Thoracic aorta (tissue), 2 donors: Measurements from ENCODE around the gene BET1. TPM values are rescaled to one million over a fixed set of nuclear protein-coding genes. Genes with fewer than 3 reads are reported as not detected.

Experiments
- ATAC-seq: fragments of 150-250 bp; one replicate; pipeline ENCODE4 v1.8.0; 2017; ENCODE audit warnings: low read depth; ENCODE audit not compliant: insufficient number of reproducible peaks, low FRiP score
- DNase-seq: peaks from one replicate; pipeline ENCODE4 v3.0.0-alpha.2; 2020; ENCODE audit warnings: low spot score
- H3K27ac ChIP-seq, 2 donors: fragments of 200-600 bp; sonication (generic); 1 replicate in 1 of 2; 2 replicates in 1 of 2; pipeline ENCODE4 v1.5.1; 2016; ENCODE audit warnings: mild to moderate bottlenecking in 2 of 2, moderate library complexity in 2 of 2
- H3K27me3 ChIP-seq: fragments of 200-600 bp; sonication (generic); replicated peaks from 2 replicates; pipeline ENCODE4 v1.6.0; 2016; ENCODE audit warnings: mild to moderate bottlenecking; ENCODE audit not compliant: insufficient read depth
- H3K36me3 ChIP-seq: fragments of 200-600 bp; sonication (generic); one replicate; pipeline ENCODE4 v1.5.1; 2016
- H3K4me1 ChIP-seq, 2 donors: fragments of 200-600 bp; sonication (generic); 1 replicate in 1 of 2; 2 replicates in 1 of 2; pipeline versions ENCODE4 v1.5.1 to v1.6.0; 2016; ENCODE audit warnings: low read depth in 2 of 2, mild to moderate bottlenecking in 1 of 2; ENCODE audit not compliant: control insufficient read depth in 1 of 2
- H3K4me3 ChIP-seq: fragments of 200-600 bp; sonication (generic); 2 replicates; pipeline ENCODE4 v1.5.1; 2016; ENCODE audit warnings: mild to moderate bottlenecking
- H3K9me3 ChIP-seq: fragments of 200-600 bp; sonication (generic); 2 replicates; pipeline ENCODE4 v1.5.1; 2016
- CTCF ChIP-seq: fragments of 200-600 bp; sonication (generic); IDR thresholded peaks from one replicate; pipeline ENCODE4 v1.5.1; 2019; ENCODE audit warnings: antibody characterized with exemption
- total RNA-seq, 2 donors: library from RNA; depleted of rRNA; stranded (reverse); fragments of >200 nt; gene quantifications; one replicate each; pipeline versions ENCODE4 v1.1.0 to v1.2.3, GENCODE V29; 2016

Gene BET1
- total RNA-seq, 2 donors from 2014 or later: 8.3 to 10.8 TPM

DNA sequence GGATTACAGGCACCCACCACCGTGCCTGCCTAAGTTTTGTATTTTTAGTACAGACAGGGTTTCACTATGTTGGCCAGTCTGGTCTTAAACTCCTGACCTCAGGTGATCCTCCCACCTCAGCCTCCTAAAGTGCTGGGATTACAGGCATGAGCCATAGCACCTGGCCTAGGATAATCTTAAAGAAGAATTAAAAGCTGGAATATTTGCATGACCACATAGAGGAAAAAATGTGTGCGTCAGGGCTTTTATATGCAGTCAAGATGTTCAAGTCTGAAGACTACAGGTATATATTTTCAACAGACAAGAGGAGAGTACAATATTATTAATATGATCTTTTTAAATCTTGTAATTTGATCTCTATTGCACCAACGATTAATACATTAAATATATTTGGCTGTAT, 43.2 kb downstream of the BET1 start:
- no peak overlapping the region for H3K4me3 ChIP-seq
- ATAC-seq (no peak), DNase-seq (no peak)
- no peak overlapping the region for H3K27ac ChIP-seq
- no peaks in the 10 kb centered on the region for H3K27me3 ChIP-seq
- H3K9me3 ChIP-seq: no peaks in the 10 kb centered on the region
- TF ChIP-seq CTCF: no peak
- H3K4me1 ChIP-seq: no peaks in the 10 kb centered on the region
- no peaks in the 10 kb centered on the region for H3K36me3 ChIP-seq

DNA sequence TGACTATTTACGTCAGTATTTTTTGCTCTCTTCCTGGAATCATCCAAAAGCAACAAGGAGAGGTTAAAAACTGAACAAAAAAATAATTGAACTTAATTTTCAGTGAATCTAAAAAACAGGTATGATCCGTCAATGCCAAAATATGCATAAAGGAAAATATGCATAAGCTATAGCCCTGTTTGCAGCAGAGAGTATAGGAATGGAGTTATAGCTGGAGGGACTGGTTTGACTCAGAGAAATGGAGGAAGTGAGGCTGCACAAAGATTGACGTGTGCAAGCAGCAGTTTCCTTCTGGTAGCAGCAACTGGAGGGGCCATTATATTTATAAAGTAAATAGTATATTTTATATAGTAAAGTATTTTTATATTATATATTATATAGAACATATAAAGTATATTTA, 45.5 kb downstream of the BET1 start:
- no peak overlapping the region for H3K4me3 ChIP-seq
- TF ChIP-seq CTCF: no peak

GRCh38 chr7:93958216-93958615, 45.9 kb downstream of the BET1 start:
- no peak for TF ChIP-seq CTCF
- ATAC-seq (no peak), DNase-seq (no peak)

More for the DNA sequence above, 45.5 kb downstream of the BET1 start:
- ATAC-seq: no peak
- Histone ChIP-seq H3K27ac (no peak overlapping the region), H3K36me3 (no peaks in the 10 kb centered on the region), H3K27me3 (no peaks in the 10 kb centered on the region), H3K4me1 (no peaks in the 10 kb centered on the region), H3K9me3 (no peaks in the 10 kb centered on the region)
- DNase-seq: no peak

DNA sequence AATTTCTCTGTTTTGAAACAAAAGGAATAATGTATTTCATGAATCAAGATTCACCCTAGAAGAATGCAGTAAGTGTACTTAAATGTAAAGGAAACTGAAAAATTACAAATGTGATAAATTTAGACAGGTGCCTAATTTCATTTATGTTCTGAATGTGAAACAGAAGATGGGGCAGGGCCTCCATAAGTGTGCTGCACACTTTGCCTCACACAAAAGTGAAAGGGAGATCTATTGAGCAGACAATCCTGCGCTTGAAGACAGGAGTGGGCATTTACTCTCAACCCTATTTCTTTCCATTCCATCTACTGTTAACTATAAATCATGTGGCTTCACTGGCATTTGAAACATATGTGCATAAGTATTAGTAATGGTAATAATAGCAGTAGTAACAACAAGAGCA, 46.4 kb downstream of the BET1 start:
- Histone ChIP-seq H3K36me3 (no peaks in the 10 kb centered on the region), H3K9me3 (no peaks in the 10 kb centered on the region), H3K4me1 (no peaks in the 10 kb centered on the region), H3K27ac (no peak overlapping the region), H3K27me3 (no peaks in the 10 kb centered on the region), H3K4me3 (no peak overlapping the region)
- DNase-seq: no peak
- ATAC-seq: no peak
- no peak for TF ChIP-seq CTCF

More at GRCh38 chr7:93958216-93958615, 45.9 kb downstream of the BET1 start:
- Histone ChIP-seq H3K4me1 (no peaks in the 10 kb centered on the region), H3K4me3 (no peak overlapping the region), H3K36me3 (no peaks in the 10 kb centered on the region), H3K27me3 (no peaks in the 10 kb centered on the region), H3K27ac (no peak overlapping the region), H3K9me3 (no peaks in the 10 kb centered on the region)

GRCh38 chr7:93955304-93955703, 48.9 kb downstream of the BET1 start:
- Histone ChIP-seq H3K4me1 (no peaks in the 10 kb centered on the region), H3K27me3 (no peaks in the 10 kb centered on the region), H3K4me3 (no peak overlapping the region), H3K27ac (no peak overlapping the region), H3K36me3 (no peaks in the 10 kb centered on the region), H3K9me3 (no peaks in the 10 kb centered on the region)
- ATAC-seq (no peak), DNase-seq (no peak)
- no peak for TF ChIP-seq CTCF
